ENCODE measurements around the gene NNAT.

DNA sequence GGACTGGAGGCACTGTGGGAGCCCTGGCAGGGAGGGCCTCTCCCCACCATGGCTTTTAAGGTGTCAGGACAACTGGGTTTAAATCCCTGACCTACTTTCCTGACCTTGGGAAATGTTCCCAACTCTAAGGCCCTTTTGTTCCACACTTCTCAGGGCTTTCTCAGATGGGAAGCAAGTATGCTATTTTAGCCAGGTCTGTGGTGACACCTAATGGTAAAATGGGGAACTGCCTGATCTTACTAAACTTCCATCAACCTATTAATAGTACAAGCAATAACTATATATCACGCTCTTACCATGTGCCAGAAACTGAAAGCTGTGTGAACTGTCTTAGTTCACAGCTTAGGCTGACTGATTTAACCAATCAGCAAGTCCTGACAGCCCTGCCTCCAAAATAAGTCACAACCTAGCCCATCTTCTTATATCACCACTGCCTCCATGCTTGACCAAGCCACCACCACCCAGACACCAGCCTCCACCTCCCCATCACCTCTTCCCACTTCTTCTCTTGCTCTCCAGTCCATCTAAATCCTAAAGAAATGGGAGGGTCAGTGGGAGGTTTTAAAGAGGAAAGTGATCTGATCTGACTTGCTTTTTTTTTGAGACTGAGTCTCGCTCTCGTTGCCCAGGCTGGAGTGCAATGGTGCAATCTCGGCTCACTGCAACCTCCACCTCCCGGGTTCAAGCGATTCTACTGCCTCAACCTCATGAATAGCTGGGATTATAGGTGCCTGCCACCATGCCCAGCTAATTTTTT, 13.5 kb downstream of the NNAT start:
- TF ChIP-seq, protein P1, sequence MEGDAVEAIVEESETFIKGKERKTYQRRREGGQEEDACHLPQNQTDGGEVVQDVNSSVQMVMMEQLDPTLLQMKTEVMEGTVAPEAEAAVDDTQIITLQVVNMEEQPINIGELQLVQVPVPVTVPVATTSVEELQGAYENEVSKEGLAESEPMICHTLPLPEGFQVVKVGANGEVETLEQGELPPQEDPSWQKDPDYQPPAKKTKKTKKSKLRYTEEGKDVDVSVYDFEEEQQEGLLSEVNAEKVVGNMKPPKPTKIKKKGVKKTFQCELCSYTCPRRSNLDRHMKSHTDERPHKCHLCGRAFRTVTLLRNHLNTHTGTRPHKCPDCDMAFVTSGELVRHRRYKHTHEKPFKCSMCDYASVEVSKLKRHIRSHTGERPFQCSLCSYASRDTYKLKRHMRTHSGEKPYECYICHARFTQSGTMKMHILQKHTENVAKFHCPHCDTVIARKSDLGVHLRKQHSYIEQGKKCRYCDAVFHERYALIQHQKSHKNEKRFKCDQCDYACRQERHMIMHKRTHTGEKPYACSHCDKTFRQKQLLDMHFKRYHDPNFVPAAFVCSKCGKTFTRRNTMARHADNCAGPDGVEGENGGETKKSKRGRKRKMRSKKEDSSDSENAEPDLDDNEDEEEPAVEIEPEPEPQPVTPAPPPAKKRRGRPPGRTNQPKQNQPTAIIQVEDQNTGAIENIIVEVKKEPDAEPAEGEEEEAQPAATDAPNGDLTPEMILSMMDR (conservative IDR thresholded peaks at IDR 0.05 in 1 of 2, IDR thresholded peaks at IDR 0.05 in 1 of 2; ENCODE audit: low read depth in 1 of 2, low read length in 2 of 2): peak; percentile 77 to 86
- TF ChIP-seq EZH2 (IDR thresholded peaks at IDR 0.05; ENCODE audit: low read length, missing control alignments): no peak

Measured in fibroblast of lung (primary cell).